ENCODE results near the gene ITIH5. TPM values are rescaled to one million over a fixed set of nuclear protein-coding genes. Genes with fewer than 3 reads are reported as not detected.

Gene ITIH5
- total and polyA plus RNA-seq, 2 donors (not counting 1 experiment from before 2014, with no cell fraction given) = 0.22 to 12.4 TPM

- H3K27me3 ChIP-seq (ENCODE audit: control insufficient read depth, insufficient read depth, low read length) = no peaks in the 10 kb centered on the region
- no peak overlapping the region for H2AFZ ChIP-seq (ENCODE audit: low read length)
- H3K9ac ChIP-seq (ENCODE audit: insufficient read depth, low read length) = no peak overlapping the region
- H3K36me3 ChIP-seq (ENCODE audit: control insufficient read depth, insufficient read depth, low read length) = no peaks in the 10 kb centered on the region
- no peaks in the 10 kb centered on the region for H3K9me3 ChIP-seq (ENCODE audit: control insufficient read depth, insufficient read depth, low read depth, low read length)
- no peaks in the 10 kb centered on the region for H3K79me2 ChIP-seq (ENCODE audit: control insufficient read depth, insufficient read depth, low read length)
- TF ChIP-seq EZH2 (IDR thresholded peaks at IDR 0.05; ENCODE audit: low read length, missing control alignments) (no peak), CTCF (conservative IDR thresholded peaks at IDR 0.05 in 1 of 2, IDR thresholded peaks at IDR 0.05 in 1 of 2; ENCODE audit: low read depth in 1 of 2, low read length in 2 of 2) (no peak)
- peak; percentile 82 to 98 for DNase-seq (ENCODE audit: low read depth in 2 of 2)
- no peaks in the 10 kb centered on the region for H3K4me1 ChIP-seq (ENCODE audit: control insufficient read depth, extremely low read depth, insufficient read depth, low read length)
- H3K4me2 ChIP-seq (ENCODE audit: extremely low read depth, insufficient read depth, low read length) = no peak overlapping the region
- no peak overlapping the region for H3K4me3 ChIP-seq (replicated peaks in 1 of 4; ENCODE audit: control extremely low read depth in 1 of 4, insufficient read depth in 1 of 4, low read depth in 3 of 4, low read length in 4 of 4)
- H4K20me1 ChIP-seq (ENCODE audit: control insufficient read depth, extremely low read depth, insufficient read depth, low read length) = no peaks in the 10 kb centered on the region
- no peak overlapping the region for H3K27ac ChIP-seq (ENCODE audit: insufficient read depth, low read length)
These were observed 55.9 kb downstream of the ITIH5 start for GRCh38 chr10:7610651-7611389.

GRCh38 chr10:7610026-7610425 lies 56.7 kb downstream of the ITIH5 start:
- DNase-seq (ENCODE audit: low read depth in 2 of 2) = no peak
- no peaks in the 10 kb centered on the region for H3K36me3 ChIP-seq (ENCODE audit: control insufficient read depth, insufficient read depth, low read length)
- no peak overlapping the region for H3K9ac ChIP-seq (ENCODE audit: insufficient read depth, low read length)

GRCh38 chr10:7609556-7609955 lies 57.2 kb downstream of the ITIH5 start:
- no peak for TF ChIP-seq CTCF (conservative IDR thresholded peaks at IDR 0.05 in 1 of 2, IDR thresholded peaks at IDR 0.05 in 1 of 2; ENCODE audit: low read depth in 1 of 2, low read length in 2 of 2)
- TF ChIP-seq EZH2 (IDR thresholded peaks at IDR 0.05; ENCODE audit: low read length, missing control alignments) = no peak

More at GRCh38 chr10:7610026-7610425, 56.7 kb downstream of the ITIH5 start:
- Histone ChIP-seq H3K27ac (ENCODE audit: insufficient read depth, low read length) (no peak overlapping the region), H3K4me3 (replicated peaks in 1 of 4; ENCODE audit: control extremely low read depth in 1 of 4, insufficient read depth in 1 of 4, low read depth in 3 of 4, low read length in 4 of 4) (no peak overlapping the region), H3K4me1 (ENCODE audit: control insufficient read depth, extremely low read depth, insufficient read depth, low read length) (no peaks in the 10 kb centered on the region), H3K9me3 (ENCODE audit: control insufficient read depth, insufficient read depth, low read depth, low read length) (no peaks in the 10 kb centered on the region), H2AFZ (ENCODE audit: low read length) (no peak overlapping the region), H3K4me2 (ENCODE audit: extremely low read depth, insufficient read depth, low read length) (no peak overlapping the region), H3K27me3 (ENCODE audit: control insufficient read depth, insufficient read depth, low read length) (no peaks in the 10 kb centered on the region), H4K20me1 (ENCODE audit: control insufficient read depth, extremely low read depth, insufficient read depth, low read length) (no peaks in the 10 kb centered on the region), H3K79me2 (ENCODE audit: control insufficient read depth, insufficient read depth, low read length) (no peaks in the 10 kb centered on the region)
- TF ChIP-seq CTCF (conservative IDR thresholded peaks at IDR 0.05 in 1 of 2, IDR thresholded peaks at IDR 0.05 in 1 of 2; ENCODE audit: low read depth in 1 of 2, low read length in 2 of 2) (no peak), EZH2 (IDR thresholded peaks at IDR 0.05; ENCODE audit: low read length, missing control alignments) (no peak)

More at GRCh38 chr10:7609556-7609955, 57.2 kb downstream of the ITIH5 start:
- H3K4me2 ChIP-seq (ENCODE audit: extremely low read depth, insufficient read depth, low read length) = no peak overlapping the region
- no peak overlapping the region for H3K4me3 ChIP-seq (replicated peaks in 1 of 4; ENCODE audit: control extremely low read depth in 1 of 4, insufficient read depth in 1 of 4, low read depth in 3 of 4, low read length in 4 of 4)
- H3K36me3 ChIP-seq (ENCODE audit: control insufficient read depth, insufficient read depth, low read length) = no peaks in the 10 kb centered on the region
- H3K4me1 ChIP-seq (ENCODE audit: control insufficient read depth, extremely low read depth, insufficient read depth, low read length) = no peaks in the 10 kb centered on the region
- H3K27me3 ChIP-seq (ENCODE audit: control insufficient read depth, insufficient read depth, low read length) = no peaks in the 10 kb centered on the region
- no peak overlapping the region for H2AFZ ChIP-seq (ENCODE audit: low read length)
- no peaks in the 10 kb centered on the region for H4K20me1 ChIP-seq (ENCODE audit: control insufficient read depth, extremely low read depth, insufficient read depth, low read length)
- no peak overlapping the region for H3K9ac ChIP-seq (ENCODE audit: insufficient read depth, low read length)
- no peaks in the 10 kb centered on the region for H3K79me2 ChIP-seq (ENCODE audit: control insufficient read depth, insufficient read depth, low read length)
- no peaks in the 10 kb centered on the region for H3K9me3 ChIP-seq (ENCODE audit: control insufficient read depth, insufficient read depth, low read depth, low read length)
- no peak overlapping the region for H3K27ac ChIP-seq (ENCODE audit: insufficient read depth, low read length)
- DNase-seq (ENCODE audit: low read depth in 2 of 2) = no peak

All from fibroblast of lung (primary cell).